Trophoblast cell (in vitro differentiated cells and primary cell): ENCODE results near the gene CRYBG1.

Experiments used
- DNase-seq, 2 donors: peaks; one replicate each; pipeline ENCODE4 v3.0.0-alpha.2; 2016
- H2AFZ ChIP-seq: 2 replicates; pipeline ENCODE4 v1.6.1; 2013; ENCODE audit warnings: low read length, moderate library complexity, mild to moderate bottlenecking; ENCODE audit not compliant: insufficient read depth, poor library complexity
- H2AK5ac ChIP-seq: 2 replicates; pipeline ENCODE4 v1.6.1; 2013; ENCODE audit warnings: mild to moderate bottlenecking, low read length
- H2BK120ac ChIP-seq: 2 replicates; pipeline ENCODE4 v1.6.1; 2013; ENCODE audit warnings: low read length, mild to moderate bottlenecking, moderate library complexity; ENCODE audit not compliant: insufficient read depth, poor library complexity
- H2BK12ac ChIP-seq: 2 replicates; pipeline ENCODE4 v1.6.1; 2013; ENCODE audit warnings: mild to moderate bottlenecking, low read length, moderate library complexity
- H2BK5ac ChIP-seq: 2 replicates; pipeline ENCODE4 v1.6.1; 2013; ENCODE audit warnings: low read length, low read depth, moderate library complexity, mild to moderate bottlenecking; ENCODE audit not compliant: poor library complexity
- H3K14ac ChIP-seq: 2 replicates; pipeline ENCODE4 v1.6.1; 2013; ENCODE audit warnings: mild to moderate bottlenecking, low read length
- H3K18ac ChIP-seq: 2 replicates; pipeline ENCODE4 v1.6.1; 2013; ENCODE audit warnings: mild to moderate bottlenecking, low read length
- H3K23ac ChIP-seq: 2 replicates; pipeline ENCODE4 v1.6.1; 2013; ENCODE audit warnings: low read length
- H3K27ac ChIP-seq: 2 replicates; pipeline ENCODE4 v1.5.1; 2013; ENCODE audit warnings: low read depth, mild to moderate bottlenecking, inconsistent platforms, low read length, moderate library complexity
- H3K27me3 ChIP-seq: 2 replicates; pipeline ENCODE4 v1.6.1; 2013; ENCODE audit warnings: inconsistent platforms, mild to moderate bottlenecking, low read length, moderate library complexity; ENCODE audit not compliant: insufficient read depth
- H3K36me3 ChIP-seq, 2 experiments: 1 replicate in 1 of 2; 2 replicates in 1 of 2; pipeline ENCODE4 v1.6.1; 2013; ENCODE audit warnings: low read length in 2 of 2, mild to moderate bottlenecking in 2 of 2, moderate library complexity in 1 of 2; ENCODE audit not compliant: insufficient read depth in 2 of 2, control insufficient read depth in 1 of 2
- H3K4ac ChIP-seq: 2 replicates; pipeline ENCODE4 v1.6.1; 2013; ENCODE audit warnings: low read depth, mild to moderate bottlenecking, low read length, moderate library complexity
- H3K4me1 ChIP-seq, 2 experiments: 1 replicate in 1 of 2; 2 replicates in 1 of 2; pipeline ENCODE4 v1.6.1; 2013; ENCODE audit warnings: low read length in 2 of 2, mild to moderate bottlenecking in 2 of 2, moderate library complexity in 1 of 2; ENCODE audit not compliant: insufficient read depth in 2 of 2, control insufficient read depth in 1 of 2
- H3K4me2 ChIP-seq: 2 replicates; pipeline ENCODE4 v1.6.1; 2013; ENCODE audit warnings: inconsistent platforms, mild to moderate bottlenecking, low read length, moderate library complexity
- H3K4me3 ChIP-seq: 2 replicates; pipeline ENCODE4 v1.5.1; 2013; ENCODE audit warnings: mild to moderate bottlenecking, low read depth, low read length, inconsistent platforms
- H3K79me1 ChIP-seq: one replicate; pipeline ENCODE4 v1.6.1; 2013; ENCODE audit warnings: low read length
- H3K79me2 ChIP-seq: 2 replicates; pipeline ENCODE4 v1.6.1; 2013; ENCODE audit warnings: low read length, mild to moderate bottlenecking; ENCODE audit not compliant: control insufficient read depth, insufficient read depth, poor library complexity
- H3K9ac ChIP-seq: 2 replicates; pipeline ENCODE4 v1.6.1; 2013; ENCODE audit warnings: mild to moderate bottlenecking, low read length
- H3K9me3 ChIP-seq: 2 replicates; pipeline ENCODE4 v1.6.1; 2013; ENCODE audit warnings: low read depth, mild to moderate bottlenecking, control low read depth, inconsistent platforms, low read length; ENCODE audit not compliant: insufficient read depth
- H4K12ac ChIP-seq: 2 replicates; pipeline ENCODE4 v1.6.1; 2013; ENCODE audit warnings: low read depth, mild to moderate bottlenecking, low read length, moderate library complexity
- H4K8ac ChIP-seq: 2 replicates; pipeline ENCODE4 v1.6.1; 2013; ENCODE audit warnings: low read depth, mild to moderate bottlenecking, low read length, moderate library complexity
- H4K91ac ChIP-seq: one replicate; pipeline ENCODE4 v1.6.1; 2013; ENCODE audit warnings: low read depth, mild to moderate bottlenecking, low read length, moderate library complexity
- WGBS: extraction: QIAGEN DNeasy Blood & Tissue Kit; methylation state at CpG from one replicate; pipeline ENCODE4 v1.1.7; 2013; ENCODE audit warnings: missing lambda C conversion rate; ENCODE audit not compliant: insufficient read length, insufficient coverage; ENCODE audit errors: extremely low coverage; 5-methylcytosine and 5-hydroxymethylcytosine counted together

Gene CRYBG1

GRCh38 chr6:106495014-106495413 is 134.5 kb downstream of the CRYBG1 start:
- H4K8ac ChIP-seq: no peak overlapping the region
- no peaks in the 10 kb centered on the region for H3K36me3 ChIP-seq
- H2BK12ac ChIP-seq: no peak overlapping the region
- H3K27ac ChIP-seq: no peak overlapping the region
- H3K4me2 ChIP-seq: no peak overlapping the region
- H2AFZ ChIP-seq: no peak overlapping the region
- no peak overlapping the region for H4K12ac ChIP-seq
- no peaks in the 10 kb centered on the region for H3K79me2 ChIP-seq
- no peaks in the 10 kb centered on the region for H3K79me1 ChIP-seq
- H3K4ac ChIP-seq: no peak overlapping the region
- no peak overlapping the region for H3K4me3 ChIP-seq
- no peak for DNase-seq
- no peaks in the 10 kb centered on the region for H3K9me3 ChIP-seq
- H3K4me1 ChIP-seq: no peaks in the 10 kb centered on the region
- no CpG with 5 or more reads among the region's 3 CpGs for WGBS
- no peaks in the 10 kb centered on the region for H3K27me3 ChIP-seq
- H2AK5ac ChIP-seq: no peak overlapping the region
- H3K18ac ChIP-seq: no peak overlapping the region
- H3K23ac ChIP-seq: no peak overlapping the region
- no peak overlapping the region for H3K14ac ChIP-seq
- no peak overlapping the region for H2BK120ac ChIP-seq
- no peak overlapping the region for H4K91ac ChIP-seq
- no peak overlapping the region for H3K9ac ChIP-seq
- H2BK5ac ChIP-seq: no peak overlapping the region

GRCh38 chr6:106496823-106497222 is 136.3 kb downstream of the CRYBG1 start:
- H2BK12ac ChIP-seq: no peak overlapping the region
- no peaks in the 10 kb centered on the region for H3K4me1 ChIP-seq
- H3K36me3 ChIP-seq: no peaks in the 10 kb centered on the region
- H4K8ac ChIP-seq: no peak overlapping the region
- H3K14ac ChIP-seq: no peak overlapping the region
- no peak overlapping the region for H2BK5ac ChIP-seq
- H2BK120ac ChIP-seq: no peak overlapping the region
- no peaks in the 10 kb centered on the region for H3K9me3 ChIP-seq
- no peak overlapping the region for H3K18ac ChIP-seq
- no peak overlapping the region for H4K91ac ChIP-seq
- H3K9ac ChIP-seq: no peak overlapping the region
- no peak overlapping the region for H4K12ac ChIP-seq
- H3K27me3 ChIP-seq: no peaks in the 10 kb centered on the region
- no peaks in the 10 kb centered on the region for H3K79me1 ChIP-seq
- no peak overlapping the region for H3K4me2 ChIP-seq
- H3K4ac ChIP-seq: no peak overlapping the region
- H3K4me3 ChIP-seq: no peak overlapping the region
- no peak for DNase-seq
- H3K27ac ChIP-seq: no peak overlapping the region
- no CpG with 5 or more reads among the region's 6 CpGs for WGBS
- H3K79me2 ChIP-seq: no peaks in the 10 kb centered on the region
- no peak overlapping the region for H2AK5ac ChIP-seq
- H3K23ac ChIP-seq: no peak overlapping the region
- no peak overlapping the region for H2AFZ ChIP-seq

- Histone ChIP-seq H3K4ac (no peak overlapping the region), H4K8ac (no peak overlapping the region), H3K27ac (no peak overlapping the region), H2BK12ac (no peak overlapping the region), H3K9ac (no peak overlapping the region), H4K91ac (no peak overlapping the region), H4K12ac (no peak overlapping the region), H3K27me3 (no peaks in the 10 kb centered on the region), H3K4me2 (no peak overlapping the region), H3K79me1 (no peaks in the 10 kb centered on the region), H2AK5ac (no peak overlapping the region), H2BK5ac (no peak overlapping the region), H3K79me2 (no peaks in the 10 kb centered on the region), H3K9me3 (no peaks in the 10 kb centered on the region), H3K36me3 (no peaks in the 10 kb centered on the region), H3K18ac (no peak overlapping the region), H3K4me3 (no peak overlapping the region), H2BK120ac (no peak overlapping the region), H3K4me1 (no peaks in the 10 kb centered on the region), H3K23ac (no peak overlapping the region), H2AFZ (no peak overlapping the region), H3K14ac (no peak overlapping the region)
- peak in 1 of 2 donors; percentile 29 for DNase-seq
- WGBS: no CpG with 5 or more reads among the region's 3 CpGs
Measured at GRCh38 chr6:106501960-106502371, 141.4 kb downstream of the CRYBG1 start.

- Histone ChIP-seq H3K36me3 (no peaks in the 10 kb centered on the region), H3K9me3 (no peaks in the 10 kb centered on the region), H3K4me2 (no peak overlapping the region), H4K91ac (no peak overlapping the region), H2BK12ac (no peak overlapping the region), H3K79me2 (no peaks in the 10 kb centered on the region), H2BK120ac (no peak overlapping the region), H2BK5ac (no peak overlapping the region), H3K79me1 (no peaks in the 10 kb centered on the region), H3K27ac (no peak overlapping the region), H3K4ac (no peak overlapping the region), H2AK5ac (no peak overlapping the region), H2AFZ (no peak overlapping the region), H3K23ac (no peak overlapping the region), H3K9ac (no peak overlapping the region), H3K27me3 (no peaks in the 10 kb centered on the region), H3K18ac (no peak overlapping the region), H3K14ac (no peak overlapping the region), H3K4me1 (no peaks in the 10 kb centered on the region), H4K12ac (no peak overlapping the region), H3K4me3 (no peak overlapping the region), H4K8ac (no peak overlapping the region)
- DNase-seq: no peak
- WGBS: no CpG with 5 or more reads among the region's 2 CpGs
Measured at GRCh38 chr6:106502559-106502958, 142.0 kb downstream of the CRYBG1 start.
